Measurements from ENCODE around the gene B3GNT7. TPM values are rescaled to one million over a fixed set of nuclear protein-coding genes. Genes with fewer than 3 reads are reported as not detected.

The B3GNT7 gene
- total RNA-seq, 1 experiment from 2014 or later: 0.57 TPM

DNA sequence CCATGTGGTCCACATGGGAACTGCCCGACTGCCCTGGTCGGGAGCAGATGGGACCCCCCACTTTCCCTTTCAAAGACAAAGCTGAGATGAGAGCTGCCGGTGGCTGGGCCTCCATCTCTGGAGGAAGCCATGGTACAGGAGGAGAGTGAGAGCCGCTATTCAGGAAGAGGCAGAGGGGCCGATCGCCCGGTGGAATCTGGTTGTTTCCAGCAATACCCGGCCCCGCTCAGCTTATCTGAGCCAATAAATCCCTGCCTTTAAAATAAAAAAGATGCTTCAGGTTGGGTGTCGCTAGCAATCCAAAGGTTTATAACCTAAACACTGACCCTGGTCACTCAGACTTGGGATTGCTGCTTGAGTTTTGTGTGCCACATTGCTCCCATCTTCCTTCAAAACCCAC, 15.2 kb upstream of the B3GNT7 start:
- no peak for DNase-seq (ENCODE audit: low read depth)

DNA sequence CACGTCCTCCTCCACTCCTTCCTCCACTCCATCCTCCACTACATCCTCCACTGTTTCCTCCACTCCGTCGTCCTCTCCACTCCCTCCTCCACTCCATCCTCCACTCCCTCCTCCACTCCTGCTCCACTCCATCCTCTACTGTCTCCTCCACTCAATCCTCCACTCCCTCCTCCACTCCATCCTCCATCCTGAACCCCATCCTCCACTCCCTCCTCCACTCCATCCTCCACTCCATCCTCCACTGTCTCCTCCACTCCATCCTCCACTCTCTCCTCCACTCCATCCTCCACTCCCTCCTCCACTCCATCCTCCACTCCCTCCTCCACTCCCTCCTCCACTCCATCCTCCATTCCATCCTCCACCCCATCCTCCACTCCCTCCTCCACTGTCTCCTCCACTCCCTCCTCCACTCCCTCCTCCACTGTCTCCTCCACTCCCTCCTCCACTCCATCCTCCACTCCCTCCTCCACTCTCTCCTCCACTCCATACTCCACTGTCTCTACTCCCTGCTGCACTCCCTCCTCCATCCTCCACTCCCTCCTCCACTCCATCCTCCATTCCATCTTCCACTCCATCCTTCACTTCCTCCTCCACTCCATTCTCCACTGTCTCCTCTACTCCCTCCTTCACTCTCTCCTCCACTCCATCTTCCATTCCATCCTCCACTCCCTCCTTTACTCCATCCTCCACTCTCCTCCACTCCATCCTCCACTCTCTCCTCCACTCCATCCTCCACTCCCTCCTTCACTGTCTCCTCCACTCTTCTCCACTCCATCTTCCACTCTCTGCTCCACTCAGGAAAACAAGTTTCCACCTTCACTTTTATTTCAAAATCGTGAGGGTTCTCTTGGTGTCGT, 14.3 kb upstream of the B3GNT7 start:
- no peak for DNase-seq (ENCODE audit: low read depth)
- in situ Hi-C loops (cut with HindIII; ENCODE audit: low pct_unique_long_range_greater_than_20kb, low sequenced_read_pairs): no loop called here

More for the DNA sequence above, 15.2 kb upstream of the B3GNT7 start:
- in situ Hi-C loops (cut with HindIII; ENCODE audit: low pct_unique_long_range_greater_than_20kb, low sequenced_read_pairs): no loop called here

DNA sequence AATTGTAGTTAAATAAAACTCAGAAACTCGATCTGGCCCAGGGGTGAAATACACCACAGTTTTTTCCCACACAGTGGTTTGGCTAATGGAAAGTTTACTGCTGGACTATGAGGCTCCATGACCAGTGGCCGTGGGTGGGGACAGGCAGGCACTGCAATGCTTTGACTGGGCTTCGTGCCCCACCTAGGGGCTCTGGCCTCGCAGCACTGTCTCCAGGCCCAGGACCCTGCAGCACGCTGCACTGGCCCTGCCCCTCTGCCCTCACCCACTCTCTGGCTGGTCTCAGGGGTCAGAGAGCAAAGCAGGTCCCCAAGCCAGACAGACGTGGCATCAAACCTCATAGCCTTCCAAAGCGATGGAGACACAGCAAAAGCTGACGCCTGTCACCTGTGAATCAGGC, 13.4 kb upstream of the B3GNT7 start:
- no peak for DNase-seq (ENCODE audit: low read depth)
- in situ Hi-C loops (cut with HindIII; ENCODE audit: low pct_unique_long_range_greater_than_20kb, low sequenced_read_pairs): no loop called here

DNA sequence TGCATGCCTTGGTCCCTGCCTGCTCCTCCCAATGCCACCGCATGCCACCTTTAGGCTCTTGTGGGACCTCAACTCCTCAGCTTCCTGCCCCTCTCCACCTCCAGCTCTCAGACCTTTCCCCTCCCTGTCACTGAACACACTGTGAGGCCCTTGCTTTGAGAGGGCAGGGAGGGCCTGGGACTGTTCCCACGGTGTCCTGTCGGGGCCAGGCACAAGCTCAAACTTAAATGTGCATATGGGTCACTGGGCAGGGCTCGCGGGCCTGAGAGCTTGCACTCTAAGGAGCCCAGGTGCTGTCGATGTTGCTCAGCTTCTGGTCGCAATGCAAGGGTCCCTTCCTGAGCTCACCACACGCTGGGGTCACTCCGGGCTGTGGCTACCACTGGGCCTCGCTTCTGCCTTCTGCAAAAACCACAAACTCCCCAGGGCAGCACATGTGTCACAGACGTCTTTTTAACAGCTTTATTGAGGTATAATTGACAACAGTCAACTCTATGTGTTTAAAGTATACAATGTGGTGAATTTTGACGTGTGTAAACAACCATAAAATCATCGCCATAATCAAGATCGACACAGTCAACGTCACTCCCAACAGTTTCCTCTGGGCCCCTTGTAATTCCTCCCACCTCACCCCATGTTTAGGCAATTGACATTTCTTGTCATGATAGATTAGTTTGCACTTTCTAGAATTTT, 11.9 kb upstream of the B3GNT7 start:
- in situ Hi-C loops (cut with HindIII; ENCODE audit: low pct_unique_long_range_greater_than_20kb, low sequenced_read_pairs): no loop called here
- no peak for DNase-seq (ENCODE audit: low read depth)

DNA sequence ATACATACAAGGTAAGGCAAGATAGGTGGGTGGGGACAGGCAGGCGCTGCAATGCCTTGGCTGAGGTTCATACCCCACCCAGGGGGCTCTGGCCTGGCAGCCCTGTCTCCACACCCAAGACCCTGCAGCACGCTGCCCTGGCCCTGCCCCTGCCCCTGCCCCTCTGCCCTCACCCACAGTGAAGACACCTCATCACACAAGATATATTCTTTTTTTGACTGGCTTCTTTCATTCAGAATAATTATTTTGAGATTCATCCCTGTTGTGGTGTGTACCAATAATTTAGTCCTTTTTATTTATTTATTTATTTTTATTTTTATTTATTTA, 11.4 kb upstream of the B3GNT7 start:
- in situ Hi-C loops (cut with HindIII; ENCODE audit: low pct_unique_long_range_greater_than_20kb, low sequenced_read_pairs): no loop called here
- no peak for DNase-seq (ENCODE audit: low read depth)

DNA sequence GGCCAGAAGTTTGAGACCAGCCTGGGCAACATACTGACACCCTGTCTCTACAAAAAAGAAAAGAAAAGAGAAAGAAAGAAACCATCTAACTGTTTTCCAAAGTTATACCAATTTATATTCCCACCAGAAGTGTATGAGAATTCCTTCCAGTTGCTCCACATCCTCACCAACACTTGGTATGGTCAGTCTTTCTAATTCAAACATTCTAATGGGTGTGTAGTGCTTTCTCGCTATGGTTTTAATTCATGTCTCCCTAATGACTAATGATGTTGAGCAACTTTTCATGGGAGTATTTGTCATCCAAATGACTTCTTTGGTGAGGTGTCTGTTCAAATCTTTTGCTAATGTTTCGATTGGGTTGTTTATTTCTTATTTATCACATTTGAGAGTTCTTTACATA, 10.5 kb upstream of the B3GNT7 start:
- in situ Hi-C loops (cut with HindIII; ENCODE audit: low pct_unique_long_range_greater_than_20kb, low sequenced_read_pairs): no loop called here
- DNase-seq (ENCODE audit: low read depth): no peak

DNA sequence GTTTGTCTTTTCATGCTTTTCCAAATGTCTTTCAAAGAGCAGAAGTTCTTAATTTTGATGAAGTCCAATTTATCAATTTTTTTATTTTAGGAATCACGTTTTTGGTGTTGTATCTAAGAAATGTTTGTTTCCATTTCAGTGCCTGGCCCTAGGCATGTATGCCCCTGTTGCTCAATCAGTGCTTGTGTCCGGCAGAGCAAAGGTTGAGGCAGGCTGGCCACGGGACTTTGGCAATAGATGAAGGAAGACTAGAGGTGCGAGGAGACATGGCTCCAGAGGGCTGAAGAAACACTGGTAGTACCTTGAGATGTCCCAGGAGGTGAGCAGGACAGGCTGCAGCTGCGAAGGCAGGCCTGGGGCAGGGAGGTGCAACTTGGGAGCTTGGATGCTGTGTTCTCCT, 10.1 kb upstream of the B3GNT7 start:
- no peak for DNase-seq (ENCODE audit: low read depth)
- in situ Hi-C loops (cut with HindIII; ENCODE audit: low pct_unique_long_range_greater_than_20kb, low sequenced_read_pairs): no loop called here

DNA sequence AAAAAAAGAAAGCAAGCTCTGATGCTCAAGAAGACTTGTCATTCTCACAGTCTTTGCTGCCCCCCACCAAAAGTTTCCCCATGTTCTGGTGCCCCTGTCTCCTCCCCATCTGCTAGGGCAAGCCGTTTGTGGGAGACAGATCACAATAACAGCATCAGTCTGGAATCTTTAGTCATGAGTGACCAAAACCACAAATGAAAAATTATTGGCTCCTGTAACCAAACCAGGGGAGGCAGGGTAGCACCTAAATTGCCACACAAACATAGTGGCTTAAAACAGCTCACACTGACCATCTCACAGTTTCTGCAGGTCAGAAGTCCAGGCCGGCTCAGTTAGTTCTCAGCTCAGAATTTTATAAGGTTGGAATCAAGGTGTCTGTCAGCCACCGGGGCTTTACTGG, 9.1 kb upstream of the B3GNT7 start:
- no peak for DNase-seq (ENCODE audit: low read depth)
- in situ Hi-C loops (cut with HindIII; ENCODE audit: low pct_unique_long_range_greater_than_20kb, low sequenced_read_pairs): no loop called here

DNA sequence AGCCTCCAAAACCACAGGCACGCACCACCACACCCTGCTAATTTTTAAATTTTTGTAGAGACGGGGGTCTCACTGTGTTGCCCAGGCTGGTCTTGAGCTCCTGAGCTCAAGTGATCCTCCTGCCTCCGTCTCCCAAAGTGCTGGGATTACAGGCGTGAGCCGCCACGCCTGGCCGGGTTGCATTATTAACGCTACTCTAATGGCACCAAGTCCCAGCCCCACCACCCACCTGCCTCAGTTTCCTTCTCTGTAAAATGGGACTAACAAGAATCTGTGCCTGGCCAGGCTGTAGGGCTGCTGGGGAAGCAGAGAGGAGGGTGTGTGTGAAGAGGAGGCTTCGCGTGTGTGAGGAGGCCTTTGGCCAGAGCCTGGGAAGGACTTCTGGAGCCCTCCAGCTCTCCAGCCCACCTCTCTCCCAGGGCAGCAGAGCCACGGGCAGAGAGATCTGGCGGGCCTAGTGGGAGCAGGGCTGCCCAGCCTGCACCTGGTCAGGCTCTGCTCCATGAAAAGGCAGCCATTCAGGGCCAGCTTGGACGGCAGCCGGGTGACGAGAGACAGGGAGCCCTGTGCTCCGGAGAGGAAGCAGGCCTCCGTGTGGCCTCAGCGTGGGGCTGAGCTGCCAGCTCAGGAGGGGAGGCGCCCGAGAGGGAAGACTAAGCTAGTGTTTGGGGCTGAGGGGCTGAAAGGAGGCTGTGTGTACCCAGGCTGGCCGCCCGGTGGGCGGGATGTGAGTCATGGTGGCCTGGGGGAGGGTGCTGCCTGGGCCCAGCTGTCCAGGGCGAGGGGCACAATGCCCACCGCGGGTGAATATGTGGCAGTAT, 7.4 kb upstream of the B3GNT7 start:
- no peak for DNase-seq (ENCODE audit: low read depth)

DNA sequence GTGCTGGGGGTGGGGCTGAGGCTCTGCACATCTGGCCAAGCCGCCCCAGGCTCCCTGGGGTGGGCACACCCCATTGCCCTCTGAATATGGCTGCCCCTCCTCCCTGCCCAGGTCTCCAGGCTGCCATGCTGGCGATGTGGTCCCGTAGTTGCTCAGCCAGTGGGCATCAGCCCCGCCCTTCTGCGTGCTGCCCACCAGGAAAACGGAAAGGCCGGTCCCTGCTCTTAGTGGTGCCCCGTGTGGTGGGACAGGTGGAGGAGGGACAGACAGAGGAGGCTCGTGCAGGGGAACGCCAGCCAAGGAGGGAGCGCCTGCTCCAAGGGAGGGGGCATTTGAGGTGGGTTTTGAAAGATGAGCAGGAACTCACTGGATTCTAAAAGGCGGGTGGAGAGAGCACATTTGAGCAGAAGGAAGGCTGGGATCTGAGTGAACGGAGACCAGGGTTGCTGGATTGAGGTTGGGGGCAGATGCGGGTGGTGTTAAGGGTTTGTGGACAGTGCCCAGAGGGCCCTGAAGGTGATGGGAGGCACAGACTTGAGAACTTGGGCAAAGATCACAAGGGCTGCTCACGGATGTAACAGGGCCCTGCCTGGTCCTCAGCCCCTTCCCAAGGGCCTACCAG, 6.7 kb upstream of the B3GNT7 start:
- in situ Hi-C loops (cut with HindIII; ENCODE audit: low pct_unique_long_range_greater_than_20kb, low sequenced_read_pairs): no loop called here

More for the DNA sequence above, 7.4 kb upstream of the B3GNT7 start:
- in situ Hi-C loops (cut with HindIII; ENCODE audit: low pct_unique_long_range_greater_than_20kb, low sequenced_read_pairs): no loop called here

DNA sequence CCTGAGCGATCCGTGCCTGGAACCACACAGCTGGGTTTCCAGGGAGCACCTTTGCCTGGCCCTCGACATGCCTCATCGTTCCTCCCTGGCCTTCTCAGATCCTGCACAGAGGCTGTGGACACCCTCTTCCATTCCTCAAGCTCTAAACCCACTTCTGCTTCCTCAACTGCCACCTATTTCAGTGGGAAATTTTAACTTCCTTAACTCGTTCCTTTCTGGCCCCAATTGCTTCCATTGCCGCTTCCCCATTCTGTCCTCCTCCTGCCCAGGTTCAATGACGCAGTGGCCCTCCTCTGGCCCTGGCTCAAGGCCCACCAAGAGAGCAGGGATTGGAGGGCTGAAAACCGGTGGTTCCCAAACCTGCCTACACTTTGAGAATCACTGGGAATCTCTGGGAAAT, 4.8 kb upstream of the B3GNT7 start:
- in situ Hi-C loops (cut with HindIII; ENCODE audit: low pct_unique_long_range_greater_than_20kb, low sequenced_read_pairs): no loop called here
- DNase-seq (ENCODE audit: low read depth): no peak

More for the DNA sequence above, 6.7 kb upstream of the B3GNT7 start:
- no peak for DNase-seq (ENCODE audit: low read depth)

DNA sequence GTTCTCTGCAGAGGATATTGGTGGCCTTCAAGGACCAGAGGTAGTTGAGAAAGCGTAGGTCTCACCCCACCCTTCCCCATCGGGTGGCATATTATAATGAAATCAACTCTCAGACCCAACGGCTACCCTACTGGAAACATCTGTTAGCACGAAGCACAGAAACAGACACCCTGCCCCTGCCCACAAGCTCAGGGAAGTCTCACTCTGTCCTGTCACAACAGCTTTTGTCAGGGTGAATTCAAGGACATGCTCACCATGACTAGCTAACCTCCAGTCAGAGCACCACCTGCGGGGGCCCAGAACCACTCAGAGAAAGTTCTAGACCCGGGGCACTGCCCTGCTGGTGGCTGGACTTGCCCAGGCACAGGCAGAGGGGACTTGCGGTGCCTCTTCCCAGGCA, 3.5 kb upstream of the B3GNT7 start:
- in situ Hi-C loops (cut with HindIII; ENCODE audit: low pct_unique_long_range_greater_than_20kb, low sequenced_read_pairs): no loop called here
- DNase-seq (ENCODE audit: low read depth): no peak

DNA sequence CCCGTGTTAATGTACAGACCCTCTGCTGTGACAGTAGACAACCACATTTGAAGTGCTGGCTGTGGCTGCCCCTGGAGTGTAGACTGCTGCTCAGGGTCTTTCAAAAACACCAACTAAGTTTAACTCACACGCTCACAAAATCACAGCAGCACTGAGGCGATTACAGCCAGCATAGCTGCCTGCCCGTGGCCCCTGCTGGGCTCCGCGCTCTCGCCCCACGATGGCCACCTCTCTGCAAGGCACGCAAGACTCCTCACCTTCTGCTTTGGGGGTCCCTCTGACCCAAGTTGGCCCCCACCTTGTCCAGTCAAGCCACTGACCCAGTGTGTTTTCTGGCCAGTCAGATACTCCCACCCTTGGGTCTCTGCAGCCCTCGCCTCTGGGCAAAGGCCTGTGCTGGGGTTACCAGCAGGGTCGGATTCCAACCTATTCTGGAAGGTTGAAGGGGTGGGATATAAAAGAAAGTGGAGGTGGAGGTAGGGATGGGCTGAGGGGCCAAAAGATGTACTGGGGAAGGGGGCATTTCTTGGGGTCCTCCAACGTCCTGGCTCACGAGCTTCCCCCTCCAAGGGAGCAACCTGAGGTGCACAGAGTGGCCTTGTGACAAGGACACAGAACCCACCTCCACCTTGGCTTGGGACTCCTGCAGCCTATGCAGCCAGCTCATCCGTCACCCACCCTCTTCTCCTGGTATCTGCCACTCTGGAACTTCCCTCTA, 2.9 kb upstream of the B3GNT7 start:
- in situ Hi-C loops (cut with HindIII; ENCODE audit: low pct_unique_long_range_greater_than_20kb, low sequenced_read_pairs): no loop called here

DNA sequence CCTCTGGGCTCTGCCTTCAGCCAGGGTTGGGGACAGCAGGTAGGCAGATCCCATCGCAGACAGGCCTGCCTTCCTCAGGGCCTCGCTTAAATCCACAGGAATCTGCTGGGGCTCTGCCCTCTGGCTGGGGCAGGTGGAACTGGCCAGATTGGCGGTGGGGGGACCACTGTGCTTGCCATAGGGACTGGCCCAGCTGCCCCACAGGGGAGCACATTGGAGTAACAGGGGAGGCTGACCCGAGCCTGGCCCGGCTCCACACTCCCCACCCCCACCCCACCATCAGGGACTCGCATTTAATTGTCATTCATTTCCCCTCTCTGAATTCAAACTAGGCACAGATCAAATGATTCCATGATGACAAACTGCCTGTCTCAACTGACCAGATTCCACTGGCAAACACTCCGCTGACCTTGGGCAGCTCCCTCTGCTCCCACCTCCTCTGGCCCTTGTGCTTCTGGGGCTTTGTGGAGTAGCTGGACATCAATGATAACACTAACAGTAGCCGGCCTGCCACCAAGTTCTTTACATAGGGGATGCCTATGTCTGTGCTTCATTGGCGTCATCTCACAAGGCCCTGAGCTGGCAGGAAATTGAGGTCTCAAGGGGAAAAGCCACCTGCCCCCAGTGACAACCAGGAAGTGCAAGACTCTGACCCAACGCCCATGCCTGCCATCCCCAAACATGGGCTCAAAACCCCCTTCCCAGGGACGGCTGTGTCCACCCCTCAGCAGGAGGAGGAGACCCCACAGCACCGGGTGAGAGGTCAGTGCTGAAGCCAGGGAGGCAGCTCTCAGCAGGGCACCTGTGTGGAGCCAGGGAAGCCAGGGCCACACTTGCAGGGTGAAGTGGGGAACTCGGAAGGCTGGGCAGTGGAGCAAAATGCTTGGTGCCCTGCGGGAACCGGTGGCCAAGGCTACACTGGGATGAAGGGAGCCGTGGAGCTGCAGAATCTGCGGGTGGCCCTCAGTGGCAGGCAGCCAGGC, 2.1 kb upstream of the B3GNT7 start:
- in situ Hi-C loops (cut with HindIII; ENCODE audit: low pct_unique_long_range_greater_than_20kb, low sequenced_read_pairs): no loop called here
- no peak for DNase-seq (ENCODE audit: low read depth)

More for the DNA sequence above, 2.9 kb upstream of the B3GNT7 start:
- no peak for DNase-seq (ENCODE audit: low read depth)

DNA sequence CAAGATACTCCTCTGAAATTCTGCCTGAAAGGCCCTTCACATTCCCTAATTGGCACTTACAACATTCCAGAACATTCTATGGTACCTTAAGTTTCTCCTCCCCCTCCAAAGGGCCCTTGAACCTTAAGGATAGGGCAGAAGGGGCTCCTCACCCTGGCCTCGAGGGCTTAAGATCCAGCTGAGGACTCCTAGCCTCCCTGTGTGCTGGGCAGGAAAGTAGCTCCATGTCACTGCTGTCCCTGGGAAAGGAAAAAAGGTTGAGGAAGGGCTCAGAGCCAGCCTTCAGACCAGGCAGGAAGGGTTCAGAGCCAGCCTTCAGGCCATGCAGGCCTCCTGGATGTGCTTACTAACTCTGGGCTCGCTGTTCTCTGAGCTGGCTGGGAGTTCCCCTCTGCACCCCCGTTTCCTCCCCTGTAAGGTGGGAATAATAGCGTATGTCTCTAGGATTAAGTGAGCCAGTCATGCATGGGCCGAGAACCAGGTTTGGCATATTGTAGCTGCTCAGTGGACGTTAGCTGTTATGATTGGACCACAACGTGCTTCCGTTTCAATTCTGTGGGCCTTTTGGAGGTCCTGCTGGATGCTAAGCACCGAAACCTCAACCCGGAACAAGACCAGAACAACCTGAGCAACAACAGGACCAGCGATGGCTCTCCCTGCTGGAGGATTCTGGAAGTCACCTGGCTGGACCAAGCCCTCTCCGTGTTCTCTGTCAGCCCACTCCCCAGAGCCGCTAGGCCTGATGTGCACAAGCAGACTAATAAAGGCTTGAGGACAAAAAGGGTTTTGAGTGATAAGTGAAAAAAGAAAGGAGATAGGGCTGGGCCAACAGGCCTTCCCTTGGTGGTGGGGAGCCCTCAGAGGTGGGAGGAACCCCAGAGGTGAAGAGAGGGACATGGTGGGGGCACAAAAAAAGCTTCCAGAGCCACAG, 1.0 kb upstream of the B3GNT7 start:
- in situ Hi-C loops (cut with HindIII; ENCODE audit: low pct_unique_long_range_greater_than_20kb, low sequenced_read_pairs): no loop called here
- DNase-seq (ENCODE audit: low read depth): no peak

Data from Caki2 (cell line).